NCI-H446 treated with DMSO at 0.1 percent for 48 hours (cell line): ENCODE measurements around the gene SLC43A1.

ENCODE experiments used
- DNase-seq: peaks from one replicate; lab custom pipeline; 2025; lab: John Stamatoyannopoulos, UW

Gene SLC43A1

GRCh38 chr11:57527056-57527631 is 11.6 kb upstream of the SLC43A1 start:
- DNase-seq, result peak; percentile 10

GRCh38 chr11:57523419-57523818 is 7.9 kb upstream of the SLC43A1 start:
- no peak for DNase-seq

GRCh38 chr11:57521116-57521515 is 5.6 kb upstream of the SLC43A1 start:
- no peak for DNase-seq

- DNase-seq, result no peak
Measured at GRCh38 chr11:57516061-57516443, 550 bp upstream of the SLC43A1 start.

GRCh38 chr11:57514538-57515331 is 767 bp downstream of the SLC43A1 start:
- DNase-seq, result no peak

- DNase-seq, result no peak
Measured at GRCh38 chr11:57513911-57514537, 1.5 kb downstream of the SLC43A1 start.

GRCh38 chr11:57513452-57513795 is 2.1 kb downstream of the SLC43A1 start:
- DNase-seq, result no peak

- DNase-seq, result no peak
Measured at GRCh38 chr11:57512646-57513451, 2.7 kb downstream of the SLC43A1 start.

- no peak for DNase-seq
Measured at GRCh38 chr11:57511741-57512430, 3.6 kb downstream of the SLC43A1 start.

- DNase-seq, result no peak
Measured at GRCh38 chr11:57508341-57509170, 6.9 kb downstream of the SLC43A1 start.

GRCh38 chr11:57506522-57506921 is 9.0 kb downstream of the SLC43A1 start:
- no peak for DNase-seq

GRCh38 chr11:57504511-57504910 is 11.0 kb downstream of the SLC43A1 start:
- DNase-seq, result no peak

GRCh38 chr11:57502870-57503269 is 12.6 kb downstream of the SLC43A1 start:
- DNase-seq, result no peak

- DNase-seq, result no peak
Measured at GRCh38 chr11:57502376-57502775, 13.1 kb downstream of the SLC43A1 start.

GRCh38 chr11:57501953-57502352 is 13.5 kb downstream of the SLC43A1 start:
- no peak for DNase-seq

- DNase-seq, result no peak
Measured at GRCh38 chr11:57500926-57501325, 14.6 kb downstream of the SLC43A1 start.

- no peak for DNase-seq
Measured at GRCh38 chr11:57500515-57500914, 15.0 kb downstream of the SLC43A1 start.

- DNase-seq, result no peak
Measured at GRCh38 chr11:57499983-57500461, 15.5 kb downstream of the SLC43A1 start.

GRCh38 chr11:57499413-57499982 is 16.0 kb downstream of the SLC43A1 start:
- DNase-seq, result peak; percentile 78

GRCh38 chr11:57498540-57498939 is 17.0 kb downstream of the SLC43A1 start:
- no peak for DNase-seq
